Measurements from ENCODE around the gene RDH14.

The RDH14 gene

GRCh38 chr2:18566145-18566769, 5.8 kb upstream of the RDH14 start:
- DNase-seq (ENCODE audit: extremely low read depth, insufficient read length), result no peak
- Histone ChIP-seq H3K36me3 (ENCODE audit: control insufficient read depth, insufficient read depth, low read length) (no peaks in the 10 kb centered on the region), H3K27me3 (replicated peaks; ENCODE audit: control insufficient read depth, insufficient read depth, low read length) (no peaks in the 10 kb centered on the region), H3K4me3 (replicated peaks; ENCODE audit: low read depth, low read length) (no peak overlapping the region)
- TF ChIP-seq CTCF (IDR thresholded peaks at IDR 0.05; ENCODE audit: insufficient read depth, low read length, poor library complexity, severe bottlenecking), result no peak

- no peak for TF ChIP-seq CTCF (IDR thresholded peaks at IDR 0.05; ENCODE audit: insufficient read depth, low read length, poor library complexity, severe bottlenecking)
- DNase-seq (ENCODE audit: extremely low read depth, insufficient read length), result no peak
- H3K4me3 ChIP-seq (replicated peaks; ENCODE audit: low read depth, low read length), result peak overlapping the region; percentile 72
- no peaks in the 10 kb centered on the region for H3K27me3 ChIP-seq (replicated peaks; ENCODE audit: control insufficient read depth, insufficient read depth, low read length)
- no peaks in the 10 kb centered on the region for H3K36me3 ChIP-seq (ENCODE audit: control insufficient read depth, insufficient read depth, low read length)
Measured at GRCh38 chr2:18560797-18561085, 288 bp upstream of the RDH14 start.

GRCh38 chr2:18559531-18560030, 872 bp downstream of the RDH14 start:
- TF ChIP-seq CTCF (IDR thresholded peaks at IDR 0.05; ENCODE audit: insufficient read depth, low read length, poor library complexity, severe bottlenecking), result no peak
- H3K36me3 ChIP-seq (ENCODE audit: control insufficient read depth, insufficient read depth, low read length), result peaks cover 2% of the 10 kb centered on the region
- H3K4me3 ChIP-seq (replicated peaks; ENCODE audit: low read depth, low read length), result peak overlapping the region; percentile 72
- H3K27me3 ChIP-seq (replicated peaks; ENCODE audit: control insufficient read depth, insufficient read depth, low read length), result no peaks in the 10 kb centered on the region
- DNase-seq (ENCODE audit: extremely low read depth, insufficient read length), result no peak

GRCh38 chr2:18558458-18558857, 2.0 kb downstream of the RDH14 start:
- no peaks in the 10 kb centered on the region for H3K27me3 ChIP-seq (replicated peaks; ENCODE audit: control insufficient read depth, insufficient read depth, low read length)
- H3K36me3 ChIP-seq (ENCODE audit: control insufficient read depth, insufficient read depth, low read length), result peaks cover 2% of the 10 kb centered on the region
- no peak for DNase-seq (ENCODE audit: extremely low read depth, insufficient read length)
- no peak for TF ChIP-seq CTCF (IDR thresholded peaks at IDR 0.05; ENCODE audit: insufficient read depth, low read length, poor library complexity, severe bottlenecking)
- no peak overlapping the region for H3K4me3 ChIP-seq (replicated peaks; ENCODE audit: low read depth, low read length)

- Histone ChIP-seq H3K4me3 (replicated peaks; ENCODE audit: low read depth, low read length) (no peak overlapping the region), H3K27me3 (replicated peaks; ENCODE audit: control insufficient read depth, insufficient read depth, low read length) (no peaks in the 10 kb centered on the region), H3K36me3 (ENCODE audit: control insufficient read depth, insufficient read depth, low read length) (peaks cover 2% of the 10 kb centered on the region)
- no peak for DNase-seq (ENCODE audit: extremely low read depth, insufficient read length)
- no peak for TF ChIP-seq CTCF (IDR thresholded peaks at IDR 0.05; ENCODE audit: insufficient read depth, low read length, poor library complexity, severe bottlenecking)
Measured at GRCh38 chr2:18557121-18557520, 3.3 kb downstream of the RDH14 start.

Data from GM06990 (cell line).